NCI-H524 treated with DMSO at 0.1 percent for 48 hours (cell line): ENCODE data around the gene SPON2.
"Not testable (repeated sequence)": the region's sequence is repeated elsewhere in the genome, so short reads cannot be mapped to it uniquely, and the experiment has no call there.

Experiments
- DNase-seq: peaks from one replicate; lab custom pipeline; 2025; lab: John Stamatoyannopoulos, UW

The SPON2 gene

DNA sequence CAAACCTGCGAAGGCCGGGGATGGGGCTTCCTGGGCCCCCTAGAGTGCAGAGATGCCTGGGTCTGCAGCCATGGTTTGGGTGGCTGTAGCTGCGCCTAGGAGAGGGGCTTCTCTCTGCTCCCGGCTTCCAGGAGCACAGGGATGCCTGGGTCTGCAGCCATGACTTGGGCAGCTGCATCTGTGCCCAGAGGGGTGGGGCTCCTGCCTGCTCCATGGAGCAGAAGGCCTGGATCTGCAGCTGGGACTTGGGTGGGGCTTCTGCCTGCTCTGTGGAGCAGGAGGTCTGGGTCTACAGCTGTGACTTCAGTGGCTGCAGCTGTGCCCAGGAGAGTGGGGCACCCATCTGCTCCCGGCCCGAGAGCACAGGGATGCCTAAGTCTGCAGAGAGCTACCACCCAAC, 20.8 kb downstream of the SPON2 start:
- no peak for DNase-seq

DNA sequence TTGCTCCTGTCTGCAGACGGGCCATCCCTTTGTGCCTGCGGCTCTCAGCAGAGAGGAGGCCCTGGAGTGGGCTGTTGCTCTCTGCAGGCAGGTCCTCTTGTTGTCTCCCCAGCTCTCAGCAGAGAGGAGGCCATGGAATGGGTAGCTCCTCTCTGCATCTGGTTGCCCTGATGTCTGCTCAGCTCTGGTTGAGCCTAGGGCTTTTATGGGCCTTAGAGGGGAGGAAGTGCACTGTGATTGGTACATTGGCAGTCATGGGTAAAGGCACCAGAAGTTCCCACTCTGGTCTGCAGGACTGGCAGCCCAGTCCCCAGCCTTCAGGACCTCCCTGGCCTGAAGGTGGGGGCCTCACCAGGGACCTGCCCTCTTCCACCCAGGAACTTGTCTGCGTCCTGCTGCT, 21.5 kb downstream of the SPON2 start:
- no peak for DNase-seq

GRCh38 chr4:1139860-1140259, 32.5 kb downstream of the SPON2 start:
- DNase-seq: no peak

GRCh38 chr4:1137850-1138249, 34.5 kb downstream of the SPON2 start:
- DNase-seq: no peak

DNA sequence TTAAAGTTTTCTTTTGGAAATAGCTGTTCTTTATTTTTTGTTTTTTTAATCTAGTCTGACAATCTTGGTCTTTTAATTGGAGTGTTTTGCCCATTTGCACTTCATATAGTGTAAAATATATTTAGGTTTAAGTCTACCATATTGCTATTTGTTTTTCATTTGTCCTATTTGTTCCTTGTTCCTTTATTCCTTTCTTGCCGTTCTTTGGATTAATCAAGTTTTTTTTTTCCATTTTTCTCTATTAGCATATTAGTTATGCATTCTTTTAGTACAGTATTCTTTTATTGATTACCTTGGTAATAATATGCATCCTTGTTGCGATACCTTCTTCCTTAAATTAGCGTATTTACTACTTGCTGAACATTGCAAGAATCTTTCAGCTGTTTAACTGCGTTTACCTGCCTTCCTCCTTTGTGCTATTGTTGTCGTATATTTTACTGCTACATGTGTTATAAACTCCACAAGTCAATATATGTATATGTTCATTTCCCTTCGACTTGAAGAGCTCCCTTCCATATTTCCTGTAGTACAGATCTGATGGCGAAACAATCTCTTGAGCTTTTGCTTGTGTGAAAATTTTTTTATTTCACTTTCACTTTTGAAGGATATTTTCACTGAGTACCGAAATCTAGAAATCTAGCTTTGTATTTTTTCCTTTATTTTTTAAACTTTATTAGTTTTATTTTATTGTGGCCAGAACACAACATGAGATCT, 35.2 kb downstream of the SPON2 start:
- no peak for DNase-seq

- DNase-seq: no peak
Measured at GRCh38 chr4:1136048-1136447, 36.3 kb downstream of the SPON2 start.

DNA sequence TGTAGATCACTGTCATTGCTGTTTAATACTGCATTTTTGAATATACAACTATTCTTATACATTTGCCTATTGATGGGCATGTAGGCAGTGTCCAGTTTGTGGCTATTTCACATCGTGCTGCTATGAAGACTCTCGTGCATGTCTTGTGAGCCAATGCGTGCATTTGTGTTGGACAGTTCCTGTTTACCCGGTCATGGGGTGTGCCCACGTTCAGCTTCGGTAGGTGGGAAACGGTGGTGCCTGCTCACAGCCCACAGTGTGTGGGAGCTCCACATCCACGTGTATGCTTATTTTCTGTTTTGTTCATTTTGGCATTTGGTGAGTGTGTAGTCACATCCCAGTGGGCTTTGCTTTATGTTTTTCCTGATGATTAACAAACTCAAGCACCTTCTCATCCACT, 39.4 kb downstream of the SPON2 start:
- no peak for DNase-seq

- DNase-seq: no peak
Measured at GRCh38 chr4:1130316-1131186, 41.8 kb downstream of the SPON2 start.

DNA sequence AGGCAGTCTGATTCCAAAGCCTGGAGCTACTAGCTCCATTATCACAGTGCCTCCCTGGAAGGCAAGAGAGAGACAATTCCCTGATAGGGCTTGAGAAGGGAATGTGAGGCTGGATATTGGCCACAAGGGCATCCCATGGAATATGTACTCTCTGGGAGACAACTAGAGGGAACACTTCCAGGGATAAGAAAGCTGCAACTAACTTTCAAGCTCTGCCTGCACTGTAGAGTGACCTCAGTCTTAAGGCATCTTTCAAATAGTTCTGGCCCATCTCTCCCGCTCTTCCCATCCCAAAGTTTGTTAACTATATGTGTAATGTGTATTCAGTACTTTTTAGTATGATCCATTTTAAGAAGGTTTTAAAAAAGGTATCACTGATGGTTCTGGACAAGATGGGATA, 45.9 kb downstream of the SPON2 start:
- DNase-seq: no peak

GRCh38 chr4:1125466-1125865, 46.9 kb downstream of the SPON2 start:
- not testable (repeated sequence) for DNase-seq

- DNase-seq: no peak
Measured at GRCh38 chr4:1124818-1125217, 47.6 kb downstream of the SPON2 start.

- no peak for DNase-seq
Measured at GRCh38 chr4:1122505-1122904, 49.9 kb downstream of the SPON2 start.
